ENCODE measurements around the gene GGA1. TPM values are rescaled to one million over a fixed set of nuclear protein-coding genes. Genes with fewer than 3 reads are reported as not detected.

GGA1 gene
- total and polyA plus RNA-seq, 9 of the 15 experiments (the other 6 are each of a cell fraction or from before 2014, with no cell fraction given), result 1.5 to 69.5 (median 31.6) TPM

- 0 out of 4 replicates have a peak, but pooled peaks of 1 of the 2 experiments have one; percentile 10 for TF ChIP-seq ZMIZ1 (IDR thresholded peaks at IDR 0.05; ENCODE audit: low read depth in 2 of 2, low read length in 2 of 2)
- no peak for TF ChIP-seq HDAC3 (IDR thresholded peaks at IDR 0.05; ENCODE audit: borderline replicate concordance, partially characterized antibody)
- TF ChIP-seq SAP30 (IDR thresholded peaks at IDR 0.05; ENCODE audit: borderline replicate concordance, insufficient read depth, low read depth, low read length, poor library complexity, severe bottlenecking), result no peak
- TF ChIP-seq HNRNPK (IDR thresholded peaks at IDR 0.05; ENCODE audit: low read depth, low read length, poor library complexity, severe bottlenecking), result no peak
- TF ChIP-seq SP1 (CRISPR knock-in tag; IDR thresholded peaks at IDR 0.05), result no peak
- TF ChIP-seq ZBTB49 (CRISPR knock-in tag; IDR thresholded peaks at IDR 0.05; ENCODE audit: borderline replicate concordance), result no peak
- TF ChIP-seq HDAC2 (IDR thresholded peaks at IDR 0.05), result 0 out of 2 replicates have a peak, but pooled peaks have one; percentile 34
- no peak for TF ChIP-seq ZFP1 (CRISPR knock-in tag; IDR thresholded peaks at IDR 0.05)
- TF ChIP-seq PRMT5 (CRISPR knock-in tag; IDR thresholded peaks at IDR 0.05), result no peak
- no peak for TF ChIP-seq THAP12 (CRISPR knock-in tag; IDR thresholded peaks at IDR 0.05)
- TF ChIP-seq CREBBP (IDR thresholded peaks at IDR 0.05; ENCODE audit: low read depth, low read length), result no peak
- no peak for TF ChIP-seq TAF15 (IDR thresholded peaks at IDR 0.05; ENCODE audit: low read depth, low read length)
- TF ChIP-seq ARNT (IDR thresholded peaks at IDR 0.05), result no peak
- TF ChIP-seq TGIF2 (CRISPR knock-in tag; IDR thresholded peaks at IDR 0.05), result no peak
- 0 out of 2 replicates have a peak, but pooled peaks have one; percentile 30 for TF ChIP-seq NFRKB (IDR thresholded peaks at IDR 0.05; ENCODE audit: low read depth)
- TF ChIP-seq HIVEP1 (CRISPR knock-in tag; IDR thresholded peaks at IDR 0.05), result no peak
- no peak for TF ChIP-seq SMAD2 (IDR thresholded peaks at IDR 0.05; ENCODE audit: low read depth, low read length)
- no peak for TF ChIP-seq PCBP1 (IDR thresholded peaks at IDR 0.05; ENCODE audit: low read depth, low read length, poor library complexity, severe bottlenecking)
- no peak for TF ChIP-seq CGGBP1 (CRISPR knock-in tag; IDR thresholded peaks at IDR 0.05)
Observed at GRCh38 chr22:37676736-37677492, 68.3 kb downstream of the GGA1 start (continued).

All from K562 (cell line).